ENCODE data around the gene HSD17B12. TPM values are rescaled to one million over a fixed set of nuclear protein-coding genes. Genes with fewer than 3 reads are reported as not detected.
A peak's percentile ranks its signal among the peaks of the same experiment; 100 is the strongest.

The HSD17B12 gene
- total and polyA plus RNA-seq, 2 of the 4 experiments (the other 2 are of a cell fraction): 38.0 to 44.6 TPM

DNA sequence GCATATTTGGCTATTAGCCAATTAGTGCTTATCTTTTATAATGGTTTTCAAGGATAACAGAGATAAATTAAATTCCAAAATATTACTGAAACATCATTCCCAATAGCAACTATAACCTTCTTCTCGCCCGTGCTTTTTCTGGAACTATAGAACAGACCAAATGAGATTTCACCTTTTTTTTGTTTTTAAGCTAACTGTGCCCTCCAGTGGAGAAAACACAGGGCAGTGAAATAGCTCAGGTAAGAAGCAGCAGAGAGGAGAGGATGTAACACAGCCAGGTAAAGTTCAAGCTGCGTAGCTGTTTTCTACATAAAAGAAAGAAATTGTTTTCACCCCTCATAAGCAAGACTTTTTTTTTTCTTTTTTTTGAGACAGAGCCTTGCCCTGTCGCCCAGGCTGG is 28.2 kb downstream of the HSD17B12 start:
- ChIA-PET CTCF (interaction anchor here (0.7 kb wide), 3 partner anchors 10 to 242 kb away, joined by 3 to 4 read pairs (median 4); no protein-coding TSS in a partner anchor), POLR2A (ENCODE audit: unreplicated experiment) (no interaction called here)
- Histone ChIP-seq H4K8ac (ENCODE audit: low read depth in 2 of 2, low read length in 2 of 2) (no peak overlapping the region), H3K14ac (replicated peaks; ENCODE audit: low read depth, low read length) (no peak overlapping the region), H3K27me3 (ENCODE audit: control insufficient read depth, insufficient read depth, low read length) (no peaks in the 10 kb centered on the region), H2BK120ac (ENCODE audit: low read depth, low read length) (no peak overlapping the region), H2AK9ac (replicated peaks; ENCODE audit: low read depth, low read length, poor library complexity) (no peak overlapping the region), H3K4me2 (ENCODE audit: low read depth, low read length) (no peak overlapping the region), H4K91ac (ENCODE audit: insufficient read depth, low read depth, low read length) (no peak overlapping the region), H3K4ac (ENCODE audit: low read depth, low read length) (no peak overlapping the region), H3K56ac (ENCODE audit: extremely low read depth, insufficient read depth, low read length) (no peak overlapping the region), H2BK20ac (ENCODE audit: low read depth, low read length) (no peak overlapping the region), H3K79me1 (ENCODE audit: low read depth in 1 of 2, low read length in 2 of 2) (peaks cover 17 to 31% of the 10 kb centered on the region in 2 experiments), H3K9ac (ENCODE audit: low read depth, low read length) (no peak overlapping the region), H4K5ac (ENCODE audit: low read depth, low read length) (no peak overlapping the region), H3K9me3 (ENCODE audit: control insufficient read depth, insufficient read depth, low read length) (no peaks in the 10 kb centered on the region), H3K4me1 (ENCODE audit: control insufficient read depth, insufficient read depth, low read length) (peaks cover 5% of the 10 kb centered on the region), H2AFZ (replicated peaks; ENCODE audit: low read length, poor library complexity) (no peak overlapping the region), H3K36me3 (ENCODE audit: control insufficient read depth, insufficient read depth, low read length) (no peaks in the 10 kb centered on the region), H2BK5ac (ENCODE audit: low read depth, low read length, poor library complexity, severe bottlenecking) (no peak overlapping the region), H4K20me1 (ENCODE audit: insufficient read depth, low read length) (peaks cover 6% of the 10 kb centered on the region; the same call in 1 of the 2 replicates), H2BK15ac (ENCODE audit: low read depth, low read length) (no peak overlapping the region), H3K9me1 (ENCODE audit: insufficient read depth, low read length) (no peaks in the 10 kb centered on the region), H3K23ac (ENCODE audit: low read depth, low read length) (no peak overlapping the region), H2AK5ac (ENCODE audit: low read depth, low read length) (no peak overlapping the region), H3K4me3 (ENCODE audit: insufficient read depth, low read depth, low read length) (no peak overlapping the region), H3K18ac (ENCODE audit: low read depth, low read length) (no peak overlapping the region), H3K27ac (ENCODE audit: insufficient read depth, low read length) (no peak overlapping the region)
- BruUV-seq (replicated peaks): no TSS peak
- no peak for DNase-seq
- TF ChIP-seq, protein P1, sequence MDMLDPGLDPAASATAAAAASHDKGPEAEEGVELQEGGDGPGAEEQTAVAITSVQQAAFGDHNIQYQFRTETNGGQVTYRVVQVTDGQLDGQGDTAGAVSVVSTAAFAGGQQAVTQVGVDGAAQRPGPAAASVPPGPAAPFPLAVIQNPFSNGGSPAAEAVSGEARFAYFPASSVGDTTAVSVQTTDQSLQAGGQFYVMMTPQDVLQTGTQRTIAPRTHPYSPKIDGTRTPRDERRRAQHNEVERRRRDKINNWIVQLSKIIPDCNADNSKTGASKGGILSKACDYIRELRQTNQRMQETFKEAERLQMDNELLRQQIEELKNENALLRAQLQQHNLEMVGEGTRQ (IDR thresholded peaks at IDR 0.05; ENCODE audit: low read depth, low read length): no peak
- TF ChIP-seq, protein P2, sequence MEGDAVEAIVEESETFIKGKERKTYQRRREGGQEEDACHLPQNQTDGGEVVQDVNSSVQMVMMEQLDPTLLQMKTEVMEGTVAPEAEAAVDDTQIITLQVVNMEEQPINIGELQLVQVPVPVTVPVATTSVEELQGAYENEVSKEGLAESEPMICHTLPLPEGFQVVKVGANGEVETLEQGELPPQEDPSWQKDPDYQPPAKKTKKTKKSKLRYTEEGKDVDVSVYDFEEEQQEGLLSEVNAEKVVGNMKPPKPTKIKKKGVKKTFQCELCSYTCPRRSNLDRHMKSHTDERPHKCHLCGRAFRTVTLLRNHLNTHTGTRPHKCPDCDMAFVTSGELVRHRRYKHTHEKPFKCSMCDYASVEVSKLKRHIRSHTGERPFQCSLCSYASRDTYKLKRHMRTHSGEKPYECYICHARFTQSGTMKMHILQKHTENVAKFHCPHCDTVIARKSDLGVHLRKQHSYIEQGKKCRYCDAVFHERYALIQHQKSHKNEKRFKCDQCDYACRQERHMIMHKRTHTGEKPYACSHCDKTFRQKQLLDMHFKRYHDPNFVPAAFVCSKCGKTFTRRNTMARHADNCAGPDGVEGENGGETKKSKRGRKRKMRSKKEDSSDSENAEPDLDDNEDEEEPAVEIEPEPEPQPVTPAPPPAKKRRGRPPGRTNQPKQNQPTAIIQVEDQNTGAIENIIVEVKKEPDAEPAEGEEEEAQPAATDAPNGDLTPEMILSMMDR (conservative IDR thresholded peaks at IDR 0.05; ENCODE audit: low read depth, low read length): 0 out of 2 replicates have a peak, but pooled peaks have one; percentile 24
- TF ChIP-seq RAD21 (IDR thresholded peaks at IDR 0.05; ENCODE audit: low read length) (0 out of 2 replicates have a peak, but pooled peaks have one; percentile 3), MAFK (IDR thresholded peaks at IDR 0.05; ENCODE audit: low read depth, low read length) (no peak)
- intact Hi-C loops (cut with micrococcal nuclease) (no loop called here), dilution Hi-C loops (cut with HindIII; ENCODE audit: low sequenced_read_pairs, unreplicated experiment) (no loop called here), in situ Hi-C loops (cut with MboI; ENCODE audit: low sequenced_read_pairs) (no loop called here)
- no peak for ATAC-seq (ENCODE audit: low read depth)
- no CpG with 5 or more reads among the region's 4 CpGs for WGBS, 2 experiments (ENCODE audit: extremely low coverage in 2 of 2, insufficient read length in 1 of 2)

Data from IMR-90 (cell line).